Measurements from ENCODE around the gene CERS6. TPM values are rescaled to one million over a fixed set of nuclear protein-coding genes. Genes with fewer than 3 reads are reported as not detected.
A peak's percentile ranks its signal among the peaks of the same experiment; 100 is the strongest.

Gene CERS6
- total and polyA plus RNA-seq, 3 donors from 2014 or later: 24.7 to 71.0 (median 59.4) TPM

GRCh38 chr2:168514692-168515091 lies 58.6 kb downstream of the CERS6 start:
- 90 to 95% methylated on average over 1 of the region's 1 CpG for WGBS, 2 donors
- no peak for TF ChIP-seq POLR2A (IDR thresholded peaks at IDR 0.05)
- TF ChIP-seq, protein P1, sequence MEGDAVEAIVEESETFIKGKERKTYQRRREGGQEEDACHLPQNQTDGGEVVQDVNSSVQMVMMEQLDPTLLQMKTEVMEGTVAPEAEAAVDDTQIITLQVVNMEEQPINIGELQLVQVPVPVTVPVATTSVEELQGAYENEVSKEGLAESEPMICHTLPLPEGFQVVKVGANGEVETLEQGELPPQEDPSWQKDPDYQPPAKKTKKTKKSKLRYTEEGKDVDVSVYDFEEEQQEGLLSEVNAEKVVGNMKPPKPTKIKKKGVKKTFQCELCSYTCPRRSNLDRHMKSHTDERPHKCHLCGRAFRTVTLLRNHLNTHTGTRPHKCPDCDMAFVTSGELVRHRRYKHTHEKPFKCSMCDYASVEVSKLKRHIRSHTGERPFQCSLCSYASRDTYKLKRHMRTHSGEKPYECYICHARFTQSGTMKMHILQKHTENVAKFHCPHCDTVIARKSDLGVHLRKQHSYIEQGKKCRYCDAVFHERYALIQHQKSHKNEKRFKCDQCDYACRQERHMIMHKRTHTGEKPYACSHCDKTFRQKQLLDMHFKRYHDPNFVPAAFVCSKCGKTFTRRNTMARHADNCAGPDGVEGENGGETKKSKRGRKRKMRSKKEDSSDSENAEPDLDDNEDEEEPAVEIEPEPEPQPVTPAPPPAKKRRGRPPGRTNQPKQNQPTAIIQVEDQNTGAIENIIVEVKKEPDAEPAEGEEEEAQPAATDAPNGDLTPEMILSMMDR (IDR thresholded peaks at IDR 0.05): no peak
- Histone ChIP-seq H3K4me3 (no peak overlapping the region), H3K36me3 (ENCODE audit: low read depth, missing control alignments) (no peaks in the 10 kb centered on the region), H3K4me1 (no peaks in the 10 kb centered on the region), H3K9me3 (no peaks in the 10 kb centered on the region), H3K27me3 (no peaks in the 10 kb centered on the region), H3K27ac (no peak overlapping the region)
- no peak for DNase-seq
- intact Hi-C loops (cut with DNase I; ENCODE audit: low total_unique reads): no loop called here

DNA sequence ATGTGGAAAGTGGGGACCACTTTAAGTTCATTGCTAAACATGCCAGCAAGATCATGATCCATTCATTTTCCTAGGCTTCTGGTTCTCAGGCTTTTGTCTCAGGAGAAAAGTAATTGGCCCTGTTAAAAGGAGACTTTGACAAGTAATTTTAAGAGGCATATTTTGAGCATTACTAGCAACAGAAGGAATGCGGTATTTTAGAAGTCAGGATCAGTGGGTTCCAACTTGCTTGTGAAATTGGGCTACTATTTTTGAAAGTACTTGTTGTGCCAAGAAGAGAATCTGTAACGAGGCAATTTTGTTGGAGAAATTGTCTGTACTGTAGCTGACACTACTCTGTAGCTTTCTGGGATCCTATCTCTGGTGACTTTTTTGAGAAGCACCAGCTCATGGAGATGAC lies 59.4 kb downstream of the CERS6 start:
- no peaks in the 10 kb centered on the region for H3K9me3 ChIP-seq
- H3K27me3 ChIP-seq: no peaks in the 10 kb centered on the region
- H3K4me1 ChIP-seq: no peaks in the 10 kb centered on the region
- peak overlapping the region in 1 of 2 donors; percentile 37 for H3K27ac ChIP-seq
- TF ChIP-seq, protein P1 (IDR thresholded peaks at IDR 0.05): no peak
- no peak for TF ChIP-seq POLR2A (IDR thresholded peaks at IDR 0.05)
- no peak for DNase-seq
- no peaks in the 10 kb centered on the region for H3K36me3 ChIP-seq (ENCODE audit: low read depth, missing control alignments)
- H3K4me3 ChIP-seq: no peak overlapping the region
- 29 to 43% methylated on average over 2 of the region's 2 CpGs for WGBS, 2 donors
- intact Hi-C loops (cut with DNase I; ENCODE audit: low total_unique reads): no loop called here

DNA sequence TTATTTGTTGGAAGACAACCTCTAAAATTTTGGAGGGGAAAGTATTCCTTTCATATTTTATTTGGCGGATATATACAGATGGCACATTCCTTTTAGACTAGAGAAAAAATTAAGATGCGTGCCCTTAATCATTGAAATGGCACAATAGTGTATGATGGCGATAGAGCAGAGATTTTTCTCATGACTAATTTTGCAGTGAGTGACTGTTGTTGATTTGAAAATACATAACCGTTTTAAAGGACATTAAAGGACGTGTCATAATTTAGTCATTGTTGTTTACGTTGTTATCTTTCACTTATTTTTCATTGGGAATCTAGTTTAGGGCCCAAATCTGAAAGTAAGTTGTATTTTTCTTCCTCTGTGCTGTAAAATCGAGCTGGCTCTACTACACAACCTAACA lies 61.7 kb downstream of the CERS6 start:
- H3K4me3 ChIP-seq: no peak overlapping the region
- no peaks in the 10 kb centered on the region for H3K36me3 ChIP-seq (ENCODE audit: low read depth, missing control alignments)
- intact Hi-C loops (cut with DNase I; ENCODE audit: low total_unique reads): no loop called here
- H3K4me1 ChIP-seq: peaks cover 6% of the 10 kb centered on the region
- H3K27ac ChIP-seq: no peak overlapping the region
- TF ChIP-seq, protein P1 (IDR thresholded peaks at IDR 0.05): no peak
- no peak for TF ChIP-seq POLR2A (IDR thresholded peaks at IDR 0.05)
- no peaks in the 10 kb centered on the region for H3K9me3 ChIP-seq
- WGBS, 2 donors: 91 to 93% methylated on average over 7 of the region's 7 CpGs
- DNase-seq: no peak
- H3K27me3 ChIP-seq: no peaks in the 10 kb centered on the region

DNA sequence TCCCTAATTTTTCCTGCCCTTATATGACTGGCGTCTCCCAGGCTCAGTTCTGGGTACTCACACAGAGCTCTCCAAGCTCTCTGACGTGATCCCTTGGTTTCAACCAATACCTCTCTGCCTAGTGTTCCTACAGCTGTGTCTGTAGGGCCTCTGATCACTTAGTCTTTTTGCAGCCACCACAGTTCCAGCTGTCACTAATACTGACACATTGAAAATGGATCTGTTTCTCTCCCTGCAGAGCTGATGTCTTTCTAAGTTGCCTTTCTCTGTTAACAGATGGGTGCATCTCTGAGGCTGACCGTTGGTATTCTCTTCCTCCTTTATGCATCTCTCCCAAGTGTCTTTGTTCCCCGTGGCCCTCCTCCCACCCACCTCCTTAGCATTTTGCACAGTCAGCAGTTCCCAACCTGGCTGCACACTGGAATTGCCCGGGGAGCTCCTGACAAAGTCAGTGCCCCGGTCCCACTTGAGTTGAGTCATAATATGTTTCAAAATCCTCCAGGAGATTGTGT lies 62.5 kb downstream of the CERS6 start:
- TF ChIP-seq POLR2A (IDR thresholded peaks at IDR 0.05): no peak
- TF ChIP-seq, protein P1 (IDR thresholded peaks at IDR 0.05): no peak
- Histone ChIP-seq H3K4me3 (no peak overlapping the region), H3K27ac (no peak overlapping the region), H3K4me1 (peaks cover 10% of the 10 kb centered on the region), H3K27me3 (no peaks in the 10 kb centered on the region), H3K9me3 (no peaks in the 10 kb centered on the region), H3K36me3 (ENCODE audit: low read depth, missing control alignments) (no peaks in the 10 kb centered on the region)
- no peak for DNase-seq
- intact Hi-C loops (cut with DNase I; ENCODE audit: low total_unique reads): no loop called here
- WGBS, 2 donors: 39 to 54% methylated on average over 6 of the region's 6 CpGs

Measured in testis (tissue), 3 donors.